GM23248 (cell line): ENCODE results near the gene DAPK1. TPM values are rescaled to one million over a fixed set of nuclear protein-coding genes. Genes with fewer than 3 reads are reported as not detected.

Source experiments
- DNase-seq: peaks from one replicate; pipeline ENCODE4 v3.0.0-alpha.2; 2015
- H2AFZ ChIP-seq: fragments of 200-600 bp; sonication (generic); 2 replicates; pipeline ENCODE4 v1.6.1; 2016; ENCODE audit warnings: antibody characterized with exemption
- H3F3A ChIP-seq: fragments of 200-600 bp; sonication (generic); 2 replicates; pipeline ENCODE4 v1.6.1; 2016; ENCODE audit warnings: mild to moderate bottlenecking, antibody characterized with exemption, mixed run types; ENCODE audit not compliant: insufficient read depth
- H3K27ac ChIP-seq: fragments of 200-600 bp; sonication (generic); 2 replicates; pipeline ENCODE4 v1.5.1; 2016; ENCODE audit warnings: mild to moderate bottlenecking
- H3K27me3 ChIP-seq: fragments of 200-600 bp; sonication (generic); replicated peaks from 2 replicates; pipeline ENCODE4 v1.6.1; 2016; ENCODE audit warnings: mild to moderate bottlenecking; ENCODE audit not compliant: insufficient read depth
- H3K36me3 ChIP-seq: fragments of 200-600 bp; sonication (generic); 2 replicates; pipeline ENCODE4 v1.6.1; 2016; ENCODE audit warnings: low read depth, mild to moderate bottlenecking
- H3K4me1 ChIP-seq: fragments of 200-600 bp; sonication (generic); 2 replicates; pipeline ENCODE4 v1.6.1; 2016; ENCODE audit warnings: mild to moderate bottlenecking; ENCODE audit not compliant: insufficient read depth
- H3K4me2 ChIP-seq: fragments of 200-600 bp; sonication (generic); one replicate; pipeline ENCODE4 v1.6.1; 2016; ENCODE audit warnings: mild to moderate bottlenecking; ENCODE audit not compliant: unreplicated experiment
- H3K4me3 ChIP-seq: fragments of 200-600 bp; sonication (generic); 2 replicates; pipeline ENCODE4 v1.5.1; 2016; ENCODE audit warnings: mild to moderate bottlenecking
- H3K79me2 ChIP-seq: fragments of 200-600 bp; sonication (generic); 2 replicates; pipeline ENCODE4 v1.6.1; 2016; ENCODE audit warnings: mild to moderate bottlenecking; ENCODE audit not compliant: insufficient read depth
- H3K9ac ChIP-seq: fragments of 200-600 bp; sonication (generic); 2 replicates; pipeline ENCODE4 v1.6.1; 2016; ENCODE audit warnings: mild to moderate bottlenecking
- H3K9me2 ChIP-seq: fragments of 200-600 bp; sonication (generic); 2 replicates; pipeline ENCODE4 v1.6.1; 2016; ENCODE audit warnings: mixed run types, mild to moderate bottlenecking, moderate library complexity; ENCODE audit not compliant: insufficient read depth
- H3K9me3 ChIP-seq: fragments of 200-600 bp; sonication (generic); one replicate; pipeline ENCODE4 v1.6.1; 2017; ENCODE audit warnings: low read depth
- H4K20me1 ChIP-seq: fragments of 200-600 bp; sonication (generic); 2 replicates; pipeline ENCODE4 v1.6.0; 2016; ENCODE audit not compliant: insufficient read depth
- EZH2 ChIP-seq: fragments of 200-600 bp; sonication (generic); IDR thresholded peaks from 2 replicates; pipeline ENCODE4 v1.6.1; 2018; ENCODE audit warnings: antibody characterized with exemption, mild to moderate bottlenecking; ENCODE audit not compliant: insufficient read depth, poor library complexity, severe bottlenecking
- EZH2phosphoT487 ChIP-seq: fragments of 200-600 bp; sonication (generic); IDR thresholded peaks from 2 replicates; pipeline ENCODE4 v1.6.1; 2018; ENCODE audit warnings: antibody characterized with exemption, moderate library complexity, mild to moderate bottlenecking, low read depth; ENCODE audit not compliant: insufficient read depth
- whole genome bisulfite sequencing, 2 experiments: methylation state at CpG; one replicate each; pipeline ENCODE4 v1.1.6; 2015 to 2017; ENCODE audit warnings: low lambda C conversion rate in 2 of 2, low coverage in 1 of 2; ENCODE audit errors: missing lambda C conversion rate in 2 of 2; 5-methylcytosine and 5-hydroxymethylcytosine counted together
- in situ Hi-C: fragments of 300-500 bp; cut with MboI; formaldehyde crosslinking; loops from 2 replicates; pipeline ENCODE4 v1.15.0; 2020
- polyA plus RNA-seq: library from polyadenylated mRNA; unstranded; fragments of >200 nt; fragmentation: Nextera tagmentation; extraction: Ambion mirVana; gene quantifications from 2 replicates; pipeline ENCODE4 v1.2.1, GENCODE V29; 2016
- total RNA-seq: library from RNA; depleted of rRNA; stranded (reverse); fragments of >200 nt; shearing (Covaris generic); gene quantifications from 2 replicates; pipeline ENCODE4 v1.2.3, GENCODE V29; 2014

Gene DAPK1
- total and polyA plus RNA-seq, 2 experiments from 2014 or later: 1.6 to 1.9 TPM

- in situ Hi-C loops: loop anchor here (10.0 kb wide), 2 partner anchors 139 to 369 kb away; no protein-coding TSS in a partner anchor
- Histone ChIP-seq H3K9me2 (no peaks in the 10 kb centered on the region), H3K9me3 (no peaks in the 10 kb centered on the region), H3K4me2 (no peak overlapping the region), H3K36me3 (no peaks in the 10 kb centered on the region), H4K20me1 (no peaks in the 10 kb centered on the region), H2AFZ (no peak overlapping the region), H3K27me3 (0 out of 2 replicates have a peak, but pooled peaks cover 3% of the 10 kb centered on the region), H3K79me2 (no peaks in the 10 kb centered on the region), H3K4me3 (no peak overlapping the region), H3F3A (no peaks in the 10 kb centered on the region), H3K27ac (no peak overlapping the region), H3K9ac (no peak overlapping the region), H3K4me1 (no peaks in the 10 kb centered on the region)
- DNase-seq: no peak
- whole genome bisulfite sequencing, 2 experiments: 49 to 53% methylated on average over 14 of the region's 14 CpGs
- no peak for TF ChIP-seq EZH2
- TF ChIP-seq EZH2phosphoT487: no peak
Observed at GRCh38 chr9:87675906-87676515, 178.3 kb downstream of the DAPK1 start.

- no peak overlapping the region for H3K4me3 ChIP-seq
- H3K36me3 ChIP-seq: no peaks in the 10 kb centered on the region
- H3K27ac ChIP-seq: no peak overlapping the region
- no peaks in the 10 kb centered on the region for H3K4me1 ChIP-seq
- H3K27me3 ChIP-seq: no peaks in the 10 kb centered on the region
- no peak overlapping the region for H2AFZ ChIP-seq
- no peaks in the 10 kb centered on the region for H3K9me2 ChIP-seq
- no peak for TF ChIP-seq EZH2phosphoT487
- TF ChIP-seq EZH2: no peak
- no peaks in the 10 kb centered on the region for H4K20me1 ChIP-seq
- WGBS, 2 experiments: 72 to 74% methylated on average over 14 of the region's 14 CpGs
- no peak overlapping the region for H3K4me2 ChIP-seq
- H3K79me2 ChIP-seq: no peaks in the 10 kb centered on the region
- H3F3A ChIP-seq: no peaks in the 10 kb centered on the region
- in situ Hi-C loops: loop anchor here (10.0 kb wide), 2 partner anchors 138 to 368 kb away; no protein-coding TSS in a partner anchor
- no peak overlapping the region for H3K9ac ChIP-seq
- DNase-seq: peak; percentile 32
- H3K9me3 ChIP-seq: no peaks in the 10 kb centered on the region
Observed at GRCh38 chr9:87676976-87677775, 179.5 kb downstream of the DAPK1 start.

GRCh38 chr9:87677776-87678587 is 180.3 kb downstream of the DAPK1 start:
- 75 to 79% methylated on average over 17 of the region's 17 CpGs for WGBS, 2 experiments
- Histone ChIP-seq H3K4me2 (no peak overlapping the region), H3K9me3 (no peaks in the 10 kb centered on the region), H2AFZ (no peak overlapping the region), H3K27ac (no peak overlapping the region), H3K9me2 (no peaks in the 10 kb centered on the region), H3K4me3 (no peak overlapping the region), H3K9ac (no peak overlapping the region), H3F3A (no peaks in the 10 kb centered on the region), H3K4me1 (no peaks in the 10 kb centered on the region), H3K79me2 (no peaks in the 10 kb centered on the region), H3K36me3 (no peaks in the 10 kb centered on the region), H3K27me3 (no peaks in the 10 kb centered on the region), H4K20me1 (no peaks in the 10 kb centered on the region)
- DNase-seq: no peak
- in situ Hi-C loops: loop anchor here (10.0 kb wide), 2 partner anchors 137 to 367 kb away; no protein-coding TSS in a partner anchor
- TF ChIP-seq EZH2 (no peak), EZH2phosphoT487 (no peak)
